Skeletal muscle satellite cell (primary cell): Measurements from ENCODE around the gene MOB3A.
"Not testable (repeated sequence)": the region's sequence is repeated elsewhere in the genome, so short reads cannot be mapped to it uniquely, and the experiment has no call there.

Source experiments
- H3K27me3 ChIP-seq: 2 replicates; pipeline ENCODE4 v1.7.0; 2013; ENCODE audit warnings: low read length; ENCODE audit not compliant: control insufficient read depth, insufficient read depth
- H3K36me3 ChIP-seq: 2 replicates; pipeline ENCODE4 v1.7.0; 2013; ENCODE audit warnings: mild to moderate bottlenecking, control low read depth, low read length; ENCODE audit not compliant: insufficient read depth
- H3K4me1 ChIP-seq: 2 replicates; pipeline ENCODE4 v1.7.0; 2013; ENCODE audit warnings: low read length; ENCODE audit not compliant: control insufficient read depth, insufficient read depth
- H3K4me2 ChIP-seq: 2 replicates; pipeline ENCODE4 v1.7.0; 2013; ENCODE audit warnings: mild to moderate bottlenecking, low read length
- H3K4me3 ChIP-seq: 2 replicates; pipeline ENCODE4 v1.7.0; 2013; ENCODE audit warnings: low read length
- H3K9ac ChIP-seq: 2 replicates; pipeline ENCODE4 v1.7.0; 2013; ENCODE audit warnings: mild to moderate bottlenecking, low read depth, low read length, moderate library complexity
- H3K9me3 ChIP-seq: replicated peaks from 2 replicates; pipeline ENCODE4 v1.7.0; 2013; ENCODE audit warnings: mild to moderate bottlenecking, control low read depth, low read length

The MOB3A gene

DNA sequence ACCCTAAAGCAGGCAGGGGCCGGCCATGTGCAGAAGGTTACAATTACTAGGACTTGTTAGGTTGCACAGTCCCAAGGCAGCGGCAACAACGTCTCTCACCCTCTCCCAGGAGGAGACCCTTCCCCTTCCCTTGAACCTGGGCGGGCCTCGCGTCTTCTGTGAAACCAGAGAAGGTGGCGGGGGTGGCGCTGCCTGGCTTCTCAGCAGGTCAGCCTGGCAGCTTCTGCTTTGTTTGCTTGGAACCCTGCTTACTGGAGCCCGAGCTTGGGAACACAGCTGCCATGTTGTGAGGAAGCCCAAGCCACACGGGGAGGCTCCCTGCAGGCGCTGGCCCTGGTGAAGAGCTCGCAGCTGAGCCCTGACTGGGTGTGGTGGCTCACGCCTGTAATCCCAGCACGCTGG lies 60.5 kb downstream of the MOB3A start:
- Histone ChIP-seq H3K9ac (no peak overlapping the region), H3K27me3 (no peaks in the 10 kb centered on the region), H3K9me3 (peaks cover 8% of the 10 kb centered on the region), H3K4me2 (no peak overlapping the region), H3K36me3 (peaks cover 23% of the 10 kb centered on the region), H3K4me1 (peaks cover 16% of the 10 kb centered on the region), H3K4me3 (no peak overlapping the region)

DNA sequence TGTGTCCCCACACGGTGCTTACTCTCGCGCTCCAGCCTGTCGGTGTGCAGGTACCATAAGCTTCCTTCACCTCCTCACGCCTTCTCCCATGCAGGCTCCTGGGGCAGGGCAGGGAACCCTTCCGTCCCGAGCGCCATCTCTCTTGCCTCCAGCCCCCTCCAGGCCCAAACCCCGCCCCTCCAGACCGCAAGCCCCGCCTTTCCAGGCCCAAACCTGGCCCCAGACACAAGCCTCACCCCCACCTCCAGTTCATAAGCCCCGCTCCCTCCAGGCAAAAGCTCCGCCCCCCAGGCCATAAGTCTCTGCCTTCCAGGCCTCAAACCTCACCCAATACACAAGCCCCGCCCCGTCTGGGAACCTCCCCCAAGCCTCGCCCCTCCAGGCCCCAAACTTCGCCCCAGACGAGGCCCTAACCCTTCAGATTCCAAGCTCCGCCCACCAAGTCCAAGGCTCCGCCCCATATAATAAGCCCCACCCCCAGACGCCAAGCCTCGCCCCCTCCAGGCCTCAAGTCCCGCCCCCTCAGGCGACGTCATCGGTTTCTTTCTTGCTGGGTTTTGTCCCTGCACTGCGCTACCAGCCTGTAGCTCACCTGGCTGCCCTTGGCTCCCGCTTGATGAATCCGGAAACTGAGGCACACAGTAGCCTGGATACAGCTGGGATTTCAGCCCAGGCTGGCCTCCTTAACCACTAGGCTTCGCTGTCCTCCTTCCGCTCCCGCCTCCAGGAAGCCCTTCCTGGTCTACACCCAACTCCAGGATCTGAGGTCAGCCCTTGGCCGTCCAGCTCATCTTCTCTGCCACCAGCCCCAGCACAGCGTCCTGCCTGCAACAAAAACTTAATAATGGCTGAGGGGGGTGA lies 61.2 kb downstream of the MOB3A start:
- H3K36me3 ChIP-seq = peaks cover 17% of the 10 kb centered on the region
- H3K9me3 ChIP-seq = peaks cover 8% of the 10 kb centered on the region
- no peak overlapping the region for H3K9ac ChIP-seq
- H3K4me3 ChIP-seq = no peak overlapping the region
- H3K4me2 ChIP-seq = no peak overlapping the region
- no peaks in the 10 kb centered on the region for H3K27me3 ChIP-seq
- peaks cover 16% of the 10 kb centered on the region for H3K4me1 ChIP-seq

DNA sequence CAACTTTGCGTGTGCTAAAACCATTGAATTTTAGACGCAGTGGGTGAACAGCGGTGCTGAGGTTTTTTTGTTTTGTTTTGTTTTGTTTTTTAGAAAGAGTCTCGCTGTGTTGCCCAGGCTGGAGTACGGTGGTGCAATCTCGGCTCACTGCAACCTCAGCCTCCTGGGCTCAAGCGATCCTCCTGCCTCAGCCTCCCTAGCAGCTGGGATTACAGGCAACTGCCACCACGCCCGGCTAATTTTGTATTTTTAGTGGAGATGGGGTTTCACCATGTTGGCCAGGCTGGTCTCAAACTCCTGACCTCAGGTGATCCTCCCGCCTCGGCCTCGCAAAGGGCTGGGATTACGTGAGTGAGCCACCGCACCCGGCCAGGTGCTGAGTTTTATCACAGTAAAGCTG lies 61.9 kb downstream of the MOB3A start:
- H3K4me2 ChIP-seq, H3K4me3 ChIP-seq, H3K27me3 ChIP-seq, H3K9me3 ChIP-seq, H3K9ac ChIP-seq: not testable (repeated sequence)
- Histone ChIP-seq H3K36me3 (peaks cover 12% of the 10 kb centered on the region), H3K4me1 (peaks cover 16% of the 10 kb centered on the region)

DNA sequence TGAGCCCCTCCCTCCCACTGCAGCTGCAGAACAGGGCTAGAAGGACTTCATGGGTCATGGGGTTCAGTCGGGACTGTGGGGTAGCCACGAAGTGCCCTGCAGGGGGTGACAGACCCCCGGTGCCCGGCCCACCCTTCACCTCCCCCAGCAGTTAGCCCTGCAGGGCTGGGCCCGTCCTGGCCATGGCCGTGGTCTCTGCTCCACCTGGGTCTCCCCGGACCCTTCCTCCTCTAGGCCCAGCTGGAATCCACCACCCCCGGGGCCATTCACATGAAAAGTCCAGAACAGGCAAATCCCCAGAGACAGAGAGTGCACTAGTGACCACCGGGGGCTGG lies 62.3 kb downstream of the MOB3A start:
- Histone ChIP-seq H3K9me3 (peaks cover 8% of the 10 kb centered on the region), H3K4me1 (peaks cover 17% of the 10 kb centered on the region), H3K4me2 (no peak overlapping the region), H3K27me3 (no peaks in the 10 kb centered on the region), H3K36me3 (peaks cover 7% of the 10 kb centered on the region), H3K9ac (no peak overlapping the region), H3K4me3 (no peak overlapping the region)

DNA sequence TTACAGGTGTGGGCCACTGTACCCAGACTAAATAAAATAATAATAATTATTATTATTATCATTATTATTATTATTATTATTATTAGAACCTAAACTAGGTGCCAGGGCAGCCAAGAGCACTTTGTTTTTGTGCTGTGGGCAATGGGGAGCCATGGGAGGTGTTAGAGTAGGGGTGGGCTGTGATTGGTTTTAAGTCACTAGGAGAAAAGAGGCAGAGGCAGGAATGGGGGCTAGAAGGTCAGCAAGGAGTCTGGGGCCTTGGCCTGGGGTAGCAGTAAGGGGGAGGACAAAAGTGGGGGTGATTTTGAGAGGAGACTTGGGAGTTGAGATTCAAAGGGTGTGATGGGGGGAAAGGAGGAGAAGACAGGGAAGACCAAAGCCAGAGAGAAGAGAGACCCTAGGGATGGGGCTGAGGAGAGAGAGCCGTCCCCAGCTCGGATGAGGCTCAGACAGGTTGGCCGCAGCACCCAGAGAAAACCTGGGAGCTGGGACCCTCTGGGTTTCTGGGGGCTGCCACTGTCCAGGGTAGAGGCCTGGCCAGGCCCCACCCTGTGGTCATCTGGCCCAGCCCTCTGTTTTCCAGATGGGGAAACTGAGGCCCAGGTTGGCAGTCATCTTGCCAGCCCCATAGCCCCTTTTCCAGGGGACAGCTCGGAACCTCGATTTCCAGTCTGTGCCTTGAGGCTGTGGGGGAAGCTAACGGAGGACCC lies 62.9 kb downstream of the MOB3A start:
- Histone ChIP-seq H3K4me2 (no peak overlapping the region), H3K27me3 (no peaks in the 10 kb centered on the region), H3K4me1 (peaks cover 20% of the 10 kb centered on the region), H3K36me3 (peaks cover 3% of the 10 kb centered on the region), H3K9me3 (peaks cover 8% of the 10 kb centered on the region), H3K4me3 (no peak overlapping the region), H3K9ac (no peak overlapping the region)

DNA sequence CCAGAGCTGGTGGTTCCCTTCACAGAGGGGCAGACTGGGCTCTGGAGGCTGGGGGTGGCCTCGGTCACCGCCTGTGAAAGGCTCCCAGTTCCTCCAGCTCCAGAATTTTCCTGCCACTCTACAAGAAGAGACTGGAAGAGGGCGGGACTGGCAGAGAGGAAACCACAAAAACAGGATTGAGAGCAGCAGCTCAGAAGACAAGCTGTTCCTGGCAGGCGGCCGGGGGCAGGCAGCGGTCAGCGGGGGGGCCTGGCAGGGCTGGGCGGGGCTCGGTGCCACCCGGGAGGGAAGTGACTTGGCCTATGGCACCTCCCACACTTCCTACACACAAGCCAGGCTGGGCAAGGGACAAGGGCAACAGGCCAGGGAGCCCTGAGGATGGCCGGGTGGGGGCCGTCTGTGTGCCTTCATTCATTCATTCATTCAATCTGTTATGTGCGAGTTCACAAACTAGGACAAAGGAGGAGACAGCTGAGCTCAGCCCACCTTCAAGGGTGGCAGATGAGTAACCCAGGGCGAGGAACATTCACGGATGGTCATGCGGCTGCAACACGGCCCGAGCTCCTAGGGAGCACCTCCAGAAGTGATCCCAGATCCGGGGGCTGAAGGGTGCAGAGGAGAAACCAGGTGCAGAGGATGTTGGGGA lies 63.7 kb downstream of the MOB3A start:
- H3K4me3 ChIP-seq = peak overlapping the region; percentile 64
- no peaks in the 10 kb centered on the region for H3K27me3 ChIP-seq
- H3K9me3 ChIP-seq = peaks cover 8% of the 10 kb centered on the region
- H3K4me1 ChIP-seq = peaks cover 27% of the 10 kb centered on the region
- no peaks in the 10 kb centered on the region for H3K36me3 ChIP-seq
- H3K4me2 ChIP-seq = peak overlapping the region; percentile 86
- peak overlapping the region; percentile 71 for H3K9ac ChIP-seq

DNA sequence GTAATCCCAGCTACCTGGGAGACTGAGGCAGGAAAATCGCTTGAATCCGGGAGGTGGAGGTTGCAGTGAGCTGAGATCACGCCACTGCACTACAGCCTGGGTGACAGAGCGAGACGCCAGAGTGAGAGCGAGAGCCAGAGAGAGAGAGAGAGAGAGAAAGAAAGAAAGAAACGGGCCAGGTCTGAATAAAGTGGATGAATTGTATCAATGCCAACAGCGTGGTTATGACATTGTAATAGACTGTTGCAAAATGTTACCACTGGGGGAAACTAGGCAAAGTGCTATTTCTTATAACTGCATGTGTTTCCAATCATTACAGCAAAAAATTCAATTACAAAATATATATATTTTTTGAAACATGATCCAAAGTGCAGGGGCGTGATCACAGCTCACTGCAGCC lies 68.8 kb downstream of the MOB3A start:
- Histone ChIP-seq H3K4me3 (no peak overlapping the region), H3K27me3 (no peaks in the 10 kb centered on the region), H3K4me1 (peaks cover 28% of the 10 kb centered on the region), H3K9ac (no peak overlapping the region), H3K9me3 (no peaks in the 10 kb centered on the region), H3K36me3 (no peaks in the 10 kb centered on the region), H3K4me2 (no peak overlapping the region)

DNA sequence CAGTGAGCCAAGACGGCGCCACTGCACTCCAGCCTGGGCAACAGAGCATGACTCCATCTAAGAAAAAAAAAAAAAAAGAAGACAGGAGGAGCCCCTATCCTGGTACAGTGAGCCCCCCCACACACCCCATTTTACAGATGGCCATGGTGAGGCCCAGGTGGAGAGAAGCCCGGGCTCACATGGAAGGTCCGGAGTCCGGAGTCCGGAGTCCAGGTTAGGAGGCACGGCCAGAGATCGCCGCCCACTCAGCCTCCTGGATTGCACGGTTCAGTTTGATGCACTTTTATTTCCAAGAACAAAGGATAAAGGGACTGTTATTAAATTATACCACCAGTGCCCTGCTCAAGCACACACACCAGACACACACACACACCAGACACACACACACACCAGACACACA lies 69.4 kb downstream of the MOB3A start:
- no peaks in the 10 kb centered on the region for H3K36me3 ChIP-seq

DNA sequence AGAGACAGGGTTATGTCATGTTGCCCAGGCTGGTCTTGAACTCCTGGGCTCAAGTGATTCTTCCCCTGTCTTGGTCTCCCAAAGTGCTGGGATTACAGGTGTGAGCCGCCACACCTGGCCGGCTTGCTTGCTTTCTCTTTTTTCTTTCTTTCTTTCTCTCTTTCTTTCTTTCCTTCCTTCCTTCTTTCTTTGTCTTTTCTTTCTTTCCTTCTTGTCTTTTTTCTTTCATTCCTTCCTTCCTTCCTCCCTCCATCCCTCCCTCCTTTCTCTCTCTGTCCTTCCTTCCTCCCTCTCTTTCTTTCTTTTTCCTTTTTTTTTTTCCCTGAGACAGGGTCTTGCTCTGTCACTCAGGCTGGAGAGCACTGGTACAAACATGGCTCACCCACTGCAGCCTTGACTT lies 73.8 kb downstream of the MOB3A start:
- Histone ChIP-seq H3K4me3 (no peak overlapping the region), H3K4me2 (no peak overlapping the region), H3K27me3 (no peaks in the 10 kb centered on the region), H3K36me3 (no peaks in the 10 kb centered on the region), H3K4me1 (peaks cover 6% of the 10 kb centered on the region), H3K9me3 (no peaks in the 10 kb centered on the region), H3K9ac (no peak overlapping the region)

More for the DNA sequence above, 69.4 kb downstream of the MOB3A start:
- H3K4me2 ChIP-seq = no peak overlapping the region
- no peaks in the 10 kb centered on the region for H3K27me3 ChIP-seq
- no peak overlapping the region for H3K9ac ChIP-seq
- H3K4me1 ChIP-seq = peaks cover 24% of the 10 kb centered on the region
- H3K4me3 ChIP-seq = no peak overlapping the region
- no peaks in the 10 kb centered on the region for H3K9me3 ChIP-seq

DNA sequence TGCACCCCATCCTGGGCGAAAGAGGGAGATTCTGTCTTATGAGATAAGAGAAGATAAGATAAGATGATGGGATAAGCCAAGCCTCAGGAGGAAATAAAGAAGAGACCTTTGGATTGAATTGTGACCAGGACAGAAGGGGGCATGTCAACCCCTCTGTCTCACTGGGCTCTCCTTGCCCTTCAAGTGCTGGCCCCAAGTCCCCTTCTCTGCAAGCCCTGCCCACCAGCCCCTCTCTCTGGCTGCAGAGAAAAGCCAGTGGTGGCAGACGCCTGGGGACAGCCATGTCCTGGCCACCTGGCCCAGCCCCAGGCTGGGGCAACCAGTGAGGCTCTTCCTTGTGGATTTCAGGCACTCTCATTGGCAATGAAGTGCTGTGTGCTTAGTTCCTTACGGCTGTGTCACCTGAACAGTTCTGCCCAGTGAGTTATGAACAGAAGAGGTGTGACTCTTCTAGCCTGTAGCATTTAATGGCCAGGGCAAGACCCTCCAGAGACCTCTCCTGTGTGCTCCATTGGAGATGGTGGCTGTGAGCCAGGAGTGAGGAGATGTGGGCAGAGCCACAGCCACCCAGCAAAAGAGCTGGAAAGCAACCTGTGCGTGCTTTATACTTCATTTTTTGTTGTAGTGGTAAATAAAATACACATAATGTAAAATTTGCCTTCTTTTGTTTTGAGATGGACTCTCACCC lies 74.5 kb downstream of the MOB3A start:
- Histone ChIP-seq H3K4me3 (no peak overlapping the region), H3K4me1 (no peaks in the 10 kb centered on the region)

More for the DNA sequence above, 74.5 kb downstream of the MOB3A start:
- H3K27me3 ChIP-seq = no peaks in the 10 kb centered on the region
- H3K9ac ChIP-seq = no peak overlapping the region
- H3K9me3 ChIP-seq = no peaks in the 10 kb centered on the region
- H3K36me3 ChIP-seq = no peaks in the 10 kb centered on the region
- H3K4me2 ChIP-seq = no peak overlapping the region
